ENCODE measurements around the gene KDM7A.

- TF ChIP-seq, protein P1, sequence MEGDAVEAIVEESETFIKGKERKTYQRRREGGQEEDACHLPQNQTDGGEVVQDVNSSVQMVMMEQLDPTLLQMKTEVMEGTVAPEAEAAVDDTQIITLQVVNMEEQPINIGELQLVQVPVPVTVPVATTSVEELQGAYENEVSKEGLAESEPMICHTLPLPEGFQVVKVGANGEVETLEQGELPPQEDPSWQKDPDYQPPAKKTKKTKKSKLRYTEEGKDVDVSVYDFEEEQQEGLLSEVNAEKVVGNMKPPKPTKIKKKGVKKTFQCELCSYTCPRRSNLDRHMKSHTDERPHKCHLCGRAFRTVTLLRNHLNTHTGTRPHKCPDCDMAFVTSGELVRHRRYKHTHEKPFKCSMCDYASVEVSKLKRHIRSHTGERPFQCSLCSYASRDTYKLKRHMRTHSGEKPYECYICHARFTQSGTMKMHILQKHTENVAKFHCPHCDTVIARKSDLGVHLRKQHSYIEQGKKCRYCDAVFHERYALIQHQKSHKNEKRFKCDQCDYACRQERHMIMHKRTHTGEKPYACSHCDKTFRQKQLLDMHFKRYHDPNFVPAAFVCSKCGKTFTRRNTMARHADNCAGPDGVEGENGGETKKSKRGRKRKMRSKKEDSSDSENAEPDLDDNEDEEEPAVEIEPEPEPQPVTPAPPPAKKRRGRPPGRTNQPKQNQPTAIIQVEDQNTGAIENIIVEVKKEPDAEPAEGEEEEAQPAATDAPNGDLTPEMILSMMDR (IDR thresholded peaks at IDR 0.05), result no peak
- no peak for TF ChIP-seq POLR2A (IDR thresholded peaks at IDR 0.05)
Observed at GRCh38 chr7:140056431-140057142, 120.2 kb downstream of the KDM7A start.
